ENCODE results near the gene TAS2R40.

TAS2R40 gene

DNA sequence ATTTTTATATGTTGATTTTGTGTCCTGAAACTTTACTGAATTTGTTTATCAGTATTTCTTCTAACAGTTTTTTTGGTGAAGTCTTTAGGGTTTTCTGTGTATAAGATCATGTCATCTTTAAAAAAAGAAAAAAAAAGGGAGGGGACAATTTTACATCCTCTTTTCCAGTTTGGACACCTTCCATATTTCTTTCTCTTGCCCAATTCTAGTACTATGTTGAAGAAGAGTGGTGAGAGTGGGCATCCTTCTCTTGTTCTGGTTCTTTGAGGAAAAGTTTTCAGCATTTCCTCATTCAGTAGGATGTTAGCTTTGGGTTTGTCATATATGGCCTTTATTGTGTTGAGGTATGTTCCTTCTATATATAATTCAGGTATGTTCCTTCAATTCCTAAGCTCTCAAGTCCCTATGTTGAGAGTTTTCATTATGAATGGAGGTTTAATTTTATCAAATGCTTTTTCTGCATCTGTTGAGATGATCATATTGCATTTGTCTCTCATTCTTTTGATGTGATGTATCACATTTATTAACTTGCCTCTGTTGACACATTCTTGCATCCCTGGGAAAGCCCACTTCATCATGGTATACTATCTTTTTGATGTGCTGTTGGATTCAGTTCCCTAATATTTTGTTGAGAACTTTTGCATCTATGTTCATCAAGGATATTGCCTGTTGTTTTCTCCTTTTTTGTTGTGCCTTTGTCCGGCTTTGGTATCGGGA, 12.1 kb downstream of the TAS2R40 start:
- TF ChIP-seq, protein P1, sequence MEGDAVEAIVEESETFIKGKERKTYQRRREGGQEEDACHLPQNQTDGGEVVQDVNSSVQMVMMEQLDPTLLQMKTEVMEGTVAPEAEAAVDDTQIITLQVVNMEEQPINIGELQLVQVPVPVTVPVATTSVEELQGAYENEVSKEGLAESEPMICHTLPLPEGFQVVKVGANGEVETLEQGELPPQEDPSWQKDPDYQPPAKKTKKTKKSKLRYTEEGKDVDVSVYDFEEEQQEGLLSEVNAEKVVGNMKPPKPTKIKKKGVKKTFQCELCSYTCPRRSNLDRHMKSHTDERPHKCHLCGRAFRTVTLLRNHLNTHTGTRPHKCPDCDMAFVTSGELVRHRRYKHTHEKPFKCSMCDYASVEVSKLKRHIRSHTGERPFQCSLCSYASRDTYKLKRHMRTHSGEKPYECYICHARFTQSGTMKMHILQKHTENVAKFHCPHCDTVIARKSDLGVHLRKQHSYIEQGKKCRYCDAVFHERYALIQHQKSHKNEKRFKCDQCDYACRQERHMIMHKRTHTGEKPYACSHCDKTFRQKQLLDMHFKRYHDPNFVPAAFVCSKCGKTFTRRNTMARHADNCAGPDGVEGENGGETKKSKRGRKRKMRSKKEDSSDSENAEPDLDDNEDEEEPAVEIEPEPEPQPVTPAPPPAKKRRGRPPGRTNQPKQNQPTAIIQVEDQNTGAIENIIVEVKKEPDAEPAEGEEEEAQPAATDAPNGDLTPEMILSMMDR (IDR thresholded peaks at IDR 0.05; ENCODE audit: insufficient read depth, missing control alignments) = no peak
- no peak for FAIRE-seq
- no peak for DNase-seq (ENCODE audit: insufficient read length, low spot score)

DNA sequence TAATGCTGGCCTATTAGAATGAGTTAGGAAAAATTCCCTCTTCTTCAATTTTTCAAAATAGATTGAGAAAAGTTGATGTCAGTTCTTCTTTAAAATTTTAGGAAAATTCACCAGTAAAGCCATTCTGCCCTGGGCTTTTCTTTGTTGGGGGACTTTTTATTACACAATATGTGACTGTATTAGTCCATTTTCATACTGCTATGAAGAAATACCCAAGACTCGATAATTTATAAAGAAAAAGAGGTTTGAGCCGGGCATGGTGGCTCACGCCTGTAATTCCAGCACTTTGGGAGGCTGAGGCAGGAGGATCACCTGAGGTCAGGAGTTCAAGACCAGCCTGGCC, 12.7 kb downstream of the TAS2R40 start:
- FAIRE-seq (no peak), DNase-seq (ENCODE audit: insufficient read length, low spot score) (no peak)
- TF ChIP-seq, protein P1 (IDR thresholded peaks at IDR 0.05; ENCODE audit: insufficient read depth, missing control alignments) = no peak

DNA sequence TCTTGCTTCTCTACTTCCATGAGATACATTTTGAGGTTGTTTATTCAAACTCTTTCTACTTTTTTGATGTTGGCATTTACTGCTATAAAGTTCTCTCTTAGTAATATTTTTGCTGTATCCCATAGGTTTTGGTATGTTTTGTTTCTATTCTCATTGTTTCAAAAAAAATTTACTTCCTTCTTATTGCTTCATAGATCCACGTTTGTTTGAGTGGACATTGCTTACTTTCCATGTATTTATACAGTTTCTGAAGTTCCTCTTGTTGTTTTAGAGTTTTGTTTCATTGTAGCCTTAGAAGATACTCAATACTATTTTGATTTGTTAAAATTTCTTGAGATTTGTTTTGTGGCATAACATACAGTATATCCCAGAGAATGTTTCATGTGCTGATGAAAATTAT, 13.7 kb downstream of the TAS2R40 start:
- FAIRE-seq (no peak), DNase-seq (ENCODE audit: insufficient read length, low spot score) (no peak)
- TF ChIP-seq, protein P1 (IDR thresholded peaks at IDR 0.05; ENCODE audit: insufficient read depth, missing control alignments) = no peak

DNA sequence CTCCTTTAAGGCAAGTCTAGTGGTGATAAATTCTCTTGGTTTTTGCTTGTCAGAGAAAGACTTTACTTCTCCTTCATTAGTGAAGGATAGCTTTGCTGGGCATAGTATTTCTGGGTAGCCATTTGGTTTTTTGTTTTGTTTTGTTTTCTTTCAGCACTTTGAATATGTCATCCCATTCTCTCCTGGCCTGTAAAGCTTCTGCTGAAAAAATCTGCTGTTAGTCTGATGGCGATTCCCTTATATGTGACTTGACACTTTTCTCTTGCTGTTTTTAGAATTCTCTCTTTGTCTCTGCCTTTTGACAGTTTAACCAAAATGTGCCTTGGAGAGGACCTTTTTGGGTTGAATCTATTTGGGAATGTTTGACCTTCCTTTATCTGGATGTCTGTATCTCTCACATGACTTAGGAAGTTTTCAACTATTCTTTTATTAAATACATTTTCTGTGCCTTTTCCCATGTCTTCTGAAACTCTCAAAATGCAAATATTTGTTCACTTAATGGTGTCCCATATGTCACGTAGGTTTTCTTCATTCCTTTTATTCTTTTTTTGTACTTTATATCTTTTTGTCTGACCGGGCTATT, 14.7 kb downstream of the TAS2R40 start:
- TF ChIP-seq, protein P1 (IDR thresholded peaks at IDR 0.05; ENCODE audit: insufficient read depth, missing control alignments) = no peak
- no peak for FAIRE-seq

DNA sequence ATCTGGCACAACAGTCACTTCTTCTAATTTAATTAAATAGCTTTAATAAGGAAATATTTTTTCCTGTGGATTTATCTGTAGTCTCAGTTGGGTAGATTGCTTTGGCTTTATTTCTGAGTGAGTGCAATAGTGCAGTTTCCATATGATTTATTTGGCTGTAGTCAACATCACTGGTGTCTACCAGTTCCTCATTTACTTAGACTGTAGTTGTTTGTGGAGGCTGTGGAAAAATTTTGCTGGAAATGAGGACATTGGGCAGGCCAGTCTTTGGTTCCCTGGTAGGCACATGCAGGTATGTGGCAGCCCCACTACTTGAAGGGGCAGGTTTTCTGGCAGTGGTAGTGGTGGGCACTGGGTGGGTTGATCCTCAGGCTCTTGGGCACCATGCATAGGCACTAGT, 15.5 kb downstream of the TAS2R40 start:
- DNase-seq (ENCODE audit: insufficient read length, low spot score) (no peak), FAIRE-seq (no peak)

More for the DNA sequence above, 14.7 kb downstream of the TAS2R40 start:
- DNase-seq (ENCODE audit: insufficient read length, low spot score) = no peak

DNA sequence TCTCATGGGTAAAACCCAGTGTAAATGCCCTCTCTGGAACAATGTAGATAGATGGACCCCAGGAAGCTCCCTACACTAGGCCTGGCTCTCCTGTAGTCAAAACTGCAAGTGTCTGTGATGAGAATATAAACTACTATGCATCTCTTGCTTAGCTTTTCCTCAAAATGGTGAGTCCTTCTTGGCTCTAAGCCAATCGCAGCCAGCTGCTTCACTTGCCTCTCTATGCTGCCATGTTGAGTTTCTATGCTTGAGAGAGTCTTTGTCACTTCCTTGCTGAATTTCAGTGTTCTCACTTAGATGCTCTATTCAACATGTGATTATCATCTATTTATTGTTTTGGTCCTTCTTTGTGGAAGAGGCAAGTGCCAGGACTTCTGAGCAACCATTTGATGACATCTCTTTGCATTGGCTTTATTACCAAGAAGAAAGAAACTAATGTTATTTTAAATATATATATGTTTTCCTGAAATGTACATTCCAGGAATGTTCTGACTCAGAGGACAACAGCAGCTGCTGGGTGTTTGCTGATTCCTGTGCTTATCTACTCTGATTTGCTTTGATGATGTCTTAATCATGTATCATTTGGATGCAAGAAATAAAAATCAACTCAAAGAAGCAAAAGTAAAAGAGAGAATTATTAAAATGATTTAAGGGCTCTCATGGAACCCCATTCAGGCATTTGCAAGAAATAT, 16.6 kb downstream of the TAS2R40 start:
- TF ChIP-seq, protein P1 (IDR thresholded peaks at IDR 0.05; ENCODE audit: insufficient read depth, missing control alignments) = no peak
- no peak for DNase-seq (ENCODE audit: insufficient read length, low spot score)
- no peak for FAIRE-seq

More for the DNA sequence above, 15.5 kb downstream of the TAS2R40 start:
- TF ChIP-seq, protein P1 (IDR thresholded peaks at IDR 0.05; ENCODE audit: insufficient read depth, missing control alignments) = no peak

DNA sequence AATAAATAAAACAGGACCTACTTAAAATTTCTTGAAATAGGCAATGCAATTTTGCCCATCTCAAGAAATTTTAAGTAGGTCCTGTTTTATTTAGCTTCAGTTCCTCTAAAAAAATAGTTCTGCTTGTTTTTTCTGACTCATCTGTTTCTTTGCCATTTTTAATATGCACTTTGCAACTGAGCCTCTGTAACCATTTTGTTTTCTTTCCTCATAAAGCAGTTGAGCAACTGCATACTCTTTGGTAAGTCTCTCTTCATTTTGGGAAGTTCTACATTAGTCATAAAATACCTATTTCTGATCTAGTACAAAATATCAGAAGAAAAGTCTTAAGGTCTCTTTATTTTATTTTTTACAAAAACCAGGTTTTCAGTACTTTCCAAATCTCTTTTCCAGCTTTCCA, 18.0 kb downstream of the TAS2R40 start:
- no peak for FAIRE-seq
- DNase-seq (ENCODE audit: insufficient read length, low spot score) = no peak
- TF ChIP-seq, protein P1 (IDR thresholded peaks at IDR 0.05; ENCODE audit: insufficient read depth, missing control alignments) = no peak

Measured in D721Med (cell line).